OCI-LY3 (cell line): Measurements from ENCODE around the gene ATP10B.

Source experiments
- CTCF ChIP-seq: fragments of 200-600, 300-600 bp; sonication (generic); IDR thresholded peaks from 2 replicates; pipeline ENCODE4 v1.5.1; 2014; ENCODE audit warnings: antibody characterized with exemption, low read length, low read depth
- EZH2phosphoT487 ChIP-seq: fragments of 200-600 bp; shearing (Covaris generic); IDR thresholded peaks from 2 replicates; pipeline ENCODE4 v1.6.1; 2018; ENCODE audit warnings: antibody characterized with exemption, mixed run types, low read depth

DNA sequence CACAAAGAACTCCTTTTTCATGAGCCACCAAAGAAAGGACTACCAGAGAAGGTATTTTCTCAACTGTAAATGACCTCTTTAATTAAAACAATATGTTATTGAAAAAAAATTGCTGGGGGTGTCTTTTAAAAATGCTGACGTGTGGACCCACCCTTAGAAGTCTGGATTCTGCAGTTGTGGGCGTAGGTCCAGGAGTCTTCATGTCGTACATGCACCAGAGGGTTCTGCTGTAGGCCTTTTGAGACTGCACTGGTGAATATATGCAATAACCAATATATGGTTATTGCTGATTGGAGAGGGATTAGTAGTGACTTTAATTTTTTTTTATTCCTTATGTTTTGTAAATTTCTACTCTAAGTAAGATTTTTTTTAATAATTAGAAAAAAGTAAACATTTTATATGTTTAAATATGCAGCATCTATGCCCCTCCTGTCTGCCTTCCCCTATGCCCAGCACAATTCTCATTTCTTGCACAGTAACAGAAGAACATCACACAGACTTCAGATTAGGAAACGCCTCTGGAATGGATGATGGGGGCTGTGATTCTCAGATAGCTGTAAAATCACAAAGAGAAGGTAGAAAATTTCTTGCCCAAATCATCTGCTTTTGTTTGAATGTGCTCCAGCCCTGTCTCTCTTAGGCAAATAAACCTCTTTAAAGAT lies 328.4 kb downstream of the ATP10B start:
- TF ChIP-seq CTCF, result no peak
- TF ChIP-seq EZH2phosphoT487, result no peak
